ENCODE results near the gene SDF4.

The SDF4 gene

GRCh38 chr1:1231400-1232207 is at the start of gene SDF4:
Gene SDF4 (minus strand): TSS chr1:1232001. CDS start chr1:1228772, 3,229 bp downstream.
- H3K4me3 ChIP-seq (ENCODE audit: low read length): peak within 1 kb of the TSS; percentile 77
- peaks cover 3% of the 10 kb centered on the region; the same call in 1 of the 2 replicates for H3K4me1 ChIP-seq (ENCODE audit: insufficient read depth, low read length)
- no peaks in the 10 kb centered on the region for H3K9me3 ChIP-seq (ENCODE audit: insufficient read depth, low read depth, low read length)
- H3K9ac ChIP-seq (ENCODE audit: low read depth, low read length): peak within 1 kb of the TSS; percentile 76
- peaks cover 5% of the 10 kb centered on the region; the same call in 1 of the 2 replicates for H3K36me3 ChIP-seq (ENCODE audit: insufficient read depth, low read depth, low read length)
- no peaks in the 10 kb centered on the region for H3K27me3 ChIP-seq (ENCODE audit: insufficient read depth, low read length)
- peak within 1 kb of the TSS; percentile 11 for H3K27ac ChIP-seq (ENCODE audit: low read length)

- Histone ChIP-seq H3K9ac (ENCODE audit: low read depth, low read length) (no peak overlapping the region), H3K36me3 (ENCODE audit: insufficient read depth, low read depth, low read length) (no peaks in the 10 kb centered on the region), H3K9me3 (ENCODE audit: insufficient read depth, low read depth, low read length) (no peaks in the 10 kb centered on the region), H3K4me3 (ENCODE audit: low read length) (no peak overlapping the region), H3K27ac (ENCODE audit: low read length) (no peak overlapping the region), H3K27me3 (ENCODE audit: insufficient read depth, low read length) (no peaks in the 10 kb centered on the region), H3K4me1 (ENCODE audit: insufficient read depth, low read length) (no peaks in the 10 kb centered on the region)
These were observed 49.1 kb upstream of the SDF4 start for GRCh38 chr1:1280782-1281481.

- Histone ChIP-seq H3K4me3 (ENCODE audit: low read length) (no peak overlapping the region), H3K27me3 (ENCODE audit: insufficient read depth, low read length) (peaks cover 7% of the 10 kb centered on the region), H3K36me3 (ENCODE audit: insufficient read depth, low read depth, low read length) (no peaks in the 10 kb centered on the region), H3K9ac (ENCODE audit: low read depth, low read length) (no peak overlapping the region), H3K27ac (ENCODE audit: low read length) (no peak overlapping the region), H3K4me1 (ENCODE audit: insufficient read depth, low read length) (no peaks in the 10 kb centered on the region; the same call in 1 of the 2 replicates), H3K9me3 (ENCODE audit: insufficient read depth, low read depth, low read length) (no peaks in the 10 kb centered on the region)
These were observed 47.2 kb upstream of the SDF4 start for GRCh38 chr1:1279028-1279427.

- H3K9me3 ChIP-seq (ENCODE audit: insufficient read depth, low read depth, low read length): no peaks in the 10 kb centered on the region
- no peak overlapping the region for H3K9ac ChIP-seq (ENCODE audit: low read depth, low read length)
- no peaks in the 10 kb centered on the region; the same call in 1 of the 2 replicates for H3K4me1 ChIP-seq (ENCODE audit: insufficient read depth, low read length)
- H3K36me3 ChIP-seq (ENCODE audit: insufficient read depth, low read depth, low read length): no peaks in the 10 kb centered on the region
- H3K27ac ChIP-seq (ENCODE audit: low read length): no peak overlapping the region
- no peak overlapping the region for H3K4me3 ChIP-seq (ENCODE audit: low read length)
- peaks cover 7% of the 10 kb centered on the region for H3K27me3 ChIP-seq (ENCODE audit: insufficient read depth, low read length)
These were observed 46.8 kb upstream of the SDF4 start for GRCh38 chr1:1278620-1279019.

GRCh38 chr1:1275836-1276235 is 44.0 kb upstream of the SDF4 start:
- peaks cover 7% of the 10 kb centered on the region for H3K27me3 ChIP-seq (ENCODE audit: insufficient read depth, low read length)
- no peak overlapping the region for H3K4me3 ChIP-seq (ENCODE audit: low read length)
- no peaks in the 10 kb centered on the region for H3K9me3 ChIP-seq (ENCODE audit: insufficient read depth, low read depth, low read length)
- H3K36me3 ChIP-seq (ENCODE audit: insufficient read depth, low read depth, low read length): 0 out of 2 replicates have a peak, but pooled peaks cover 5% of the 10 kb centered on the region
- no peak overlapping the region for H3K9ac ChIP-seq (ENCODE audit: low read depth, low read length)
- no peak overlapping the region for H3K27ac ChIP-seq (ENCODE audit: low read length)
- H3K4me1 ChIP-seq (ENCODE audit: insufficient read depth, low read length): peaks cover 3% of the 10 kb centered on the region; the same call in 1 of the 2 replicates

GRCh38 chr1:1274931-1275431 is 43.2 kb upstream of the SDF4 start:
- Histone ChIP-seq H3K9me3 (ENCODE audit: insufficient read depth, low read depth, low read length) (no peaks in the 10 kb centered on the region), H3K9ac (ENCODE audit: low read depth, low read length) (no peak overlapping the region), H3K27ac (ENCODE audit: low read length) (no peak overlapping the region), H3K27me3 (ENCODE audit: insufficient read depth, low read length) (peaks cover 7% of the 10 kb centered on the region), H3K4me1 (ENCODE audit: insufficient read depth, low read length) (peaks cover 3% of the 10 kb centered on the region; the same call in 1 of the 2 replicates), H3K4me3 (ENCODE audit: low read length) (0 out of 2 replicates have a peak overlapping the region, but pooled peaks have one; percentile 74), H3K36me3 (ENCODE audit: insufficient read depth, low read depth, low read length) (0 out of 2 replicates have a peak, but pooled peaks cover 7% of the 10 kb centered on the region)

- Histone ChIP-seq H3K36me3 (ENCODE audit: insufficient read depth, low read depth, low read length) (0 out of 2 replicates have a peak, but pooled peaks cover 11% of the 10 kb centered on the region), H3K9ac (ENCODE audit: low read depth, low read length) (peak overlapping the region; percentile 72), H3K27me3 (ENCODE audit: insufficient read depth, low read length) (peaks cover 7% of the 10 kb centered on the region), H3K27ac (ENCODE audit: low read length) (no peak overlapping the region), H3K4me1 (ENCODE audit: insufficient read depth, low read length) (peaks cover 3% of the 10 kb centered on the region; the same call in 1 of the 2 replicates), H3K4me3 (ENCODE audit: low read length) (peak overlapping the region; percentile 74), H3K9me3 (ENCODE audit: insufficient read depth, low read depth, low read length) (no peaks in the 10 kb centered on the region)
These were observed 42.6 kb upstream of the SDF4 start for GRCh38 chr1:1274299-1274930.

- no peak within 1 kb of the TSS for H3K27ac ChIP-seq (ENCODE audit: low read length)
- peaks cover 7% of the 10 kb centered on the region for H3K27me3 ChIP-seq (ENCODE audit: insufficient read depth, low read length)
- peak within 1 kb of the TSS; percentile 88 for H3K4me3 ChIP-seq (ENCODE audit: low read length)
- H3K36me3 ChIP-seq (ENCODE audit: insufficient read depth, low read depth, low read length): 0 out of 2 replicates have a peak, but pooled peaks cover 11% of the 10 kb centered on the region
- H3K9me3 ChIP-seq (ENCODE audit: insufficient read depth, low read depth, low read length): no peaks in the 10 kb centered on the region
- H3K9ac ChIP-seq (ENCODE audit: low read depth, low read length): peak within 1 kb of the TSS; percentile 83
- H3K4me1 ChIP-seq (ENCODE audit: insufficient read depth, low read length): peaks cover 3% of the 10 kb centered on the region; the same call in 1 of the 2 replicates
These were observed 41.9 kb upstream of the SDF4 start, which contains the start of gene UBE2J2 for GRCh38 chr1:1273512-1274298. Gene UBE2J2 (minus strand): TSS chr1:1273854. CDS start chr1:1267992, 5,862 bp downstream.

- 0 out of 2 replicates have a peak, but pooled peaks cover 16% of the 10 kb centered on the region for H3K36me3 ChIP-seq (ENCODE audit: insufficient read depth, low read depth, low read length)
- peaks cover 7% of the 10 kb centered on the region for H3K27me3 ChIP-seq (ENCODE audit: insufficient read depth, low read length)
- H3K27ac ChIP-seq (ENCODE audit: low read length): no peak overlapping the region
- peaks cover 3% of the 10 kb centered on the region; the same call in 1 of the 2 replicates for H3K4me1 ChIP-seq (ENCODE audit: insufficient read depth, low read length)
- peak overlapping the region; percentile 83 for H3K9ac ChIP-seq (ENCODE audit: low read depth, low read length)
- H3K4me3 ChIP-seq (ENCODE audit: low read length): peak overlapping the region; percentile 88
- no peaks in the 10 kb centered on the region for H3K9me3 ChIP-seq (ENCODE audit: insufficient read depth, low read depth, low read length)
These were observed 41.4 kb upstream of the SDF4 start for GRCh38 chr1:1273209-1273511.

GRCh38 chr1:1272341-1273208 is 40.8 kb upstream of the SDF4 start:
- H3K9me3 ChIP-seq (ENCODE audit: insufficient read depth, low read depth, low read length): no peaks in the 10 kb centered on the region
- peaks cover 3% of the 10 kb centered on the region; the same call in 1 of the 2 replicates for H3K4me1 ChIP-seq (ENCODE audit: insufficient read depth, low read length)
- H3K27ac ChIP-seq (ENCODE audit: low read length): no peak overlapping the region
- H3K9ac ChIP-seq (ENCODE audit: low read depth, low read length): peak overlapping the region; percentile 83
- H3K36me3 ChIP-seq (ENCODE audit: insufficient read depth, low read depth, low read length): 0 out of 2 replicates have a peak, but pooled peaks cover 20% of the 10 kb centered on the region
- peak overlapping the region; percentile 88 for H3K4me3 ChIP-seq (ENCODE audit: low read length)
- peaks cover 7% of the 10 kb centered on the region for H3K27me3 ChIP-seq (ENCODE audit: insufficient read depth, low read length)
